Tibial nerve (tissue), 4 donors: Measurements from ENCODE around the gene TAS2R1.

Source experiments
- EP300 ChIP-seq, 2 donors: sonication (generic); formaldehyde crosslinking; IDR thresholded peaks; one replicate each; pipeline ENCODE4 v1.6.1; 2017; ENCODE audit warnings: antibody characterized with exemption in 2 of 2, mild to moderate bottlenecking in 1 of 2
- POLR2A ChIP-seq, 2 donors: fragments of 450-650 bp; IDR thresholded peaks; one replicate each; pipeline ENCODE4 v1.6.1; 2017; ENCODE audit warnings: antibody characterized with exemption in 2 of 2, mild to moderate bottlenecking in 2 of 2, moderate library complexity in 2 of 2
- TF ChIP-seq, protein P1 (sequence below), 5 experiments: fragments of 200-600 bp in 3 of 5; fragments of 450-650 bp in 2 of 5; sonication (generic) in 3 of 5; IDR thresholded peaks; one replicate each; pipeline ENCODE4 v1.5.1; 2016 to 2019; ENCODE audit warnings: antibody characterized with exemption in 5 of 5, mild to moderate bottlenecking in 3 of 5, moderate library complexity in 2 of 5

DNA sequence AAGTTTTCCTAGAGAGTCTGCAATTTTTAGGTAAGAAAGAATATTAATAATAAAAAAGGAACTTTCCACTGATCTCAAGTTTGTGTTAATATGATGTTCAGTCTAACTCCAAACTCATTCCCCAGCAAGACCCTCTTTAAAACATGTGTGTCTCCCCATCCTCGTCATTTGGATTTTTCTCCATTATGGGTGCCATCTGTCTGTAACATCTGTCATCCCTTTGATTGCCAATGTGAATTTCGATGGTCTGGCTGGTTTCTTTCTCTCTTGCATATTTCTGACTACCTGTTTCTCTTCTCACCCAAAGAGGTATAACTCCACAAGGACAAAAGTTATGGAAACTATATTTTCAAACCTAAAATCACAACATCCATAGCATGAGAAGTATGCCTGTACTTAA lies 4.4 kb downstream of the TAS2R1 start:
- TF ChIP-seq, protein P1, sequence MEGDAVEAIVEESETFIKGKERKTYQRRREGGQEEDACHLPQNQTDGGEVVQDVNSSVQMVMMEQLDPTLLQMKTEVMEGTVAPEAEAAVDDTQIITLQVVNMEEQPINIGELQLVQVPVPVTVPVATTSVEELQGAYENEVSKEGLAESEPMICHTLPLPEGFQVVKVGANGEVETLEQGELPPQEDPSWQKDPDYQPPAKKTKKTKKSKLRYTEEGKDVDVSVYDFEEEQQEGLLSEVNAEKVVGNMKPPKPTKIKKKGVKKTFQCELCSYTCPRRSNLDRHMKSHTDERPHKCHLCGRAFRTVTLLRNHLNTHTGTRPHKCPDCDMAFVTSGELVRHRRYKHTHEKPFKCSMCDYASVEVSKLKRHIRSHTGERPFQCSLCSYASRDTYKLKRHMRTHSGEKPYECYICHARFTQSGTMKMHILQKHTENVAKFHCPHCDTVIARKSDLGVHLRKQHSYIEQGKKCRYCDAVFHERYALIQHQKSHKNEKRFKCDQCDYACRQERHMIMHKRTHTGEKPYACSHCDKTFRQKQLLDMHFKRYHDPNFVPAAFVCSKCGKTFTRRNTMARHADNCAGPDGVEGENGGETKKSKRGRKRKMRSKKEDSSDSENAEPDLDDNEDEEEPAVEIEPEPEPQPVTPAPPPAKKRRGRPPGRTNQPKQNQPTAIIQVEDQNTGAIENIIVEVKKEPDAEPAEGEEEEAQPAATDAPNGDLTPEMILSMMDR (IDR thresholded peaks at IDR 0.05) = no peak
- TF ChIP-seq EP300 (IDR thresholded peaks at IDR 0.05) (no peak), POLR2A (IDR thresholded peaks at IDR 0.05) (no peak)
